HG03097 (cell line): ENCODE data around the gene AFF3.
"Not testable (repeated sequence)": the region's sequence is repeated elsewhere in the genome, so short reads cannot be mapped to it uniquely, and the experiment has no call there.

Source experiments
- ATAC-seq: cut with Tn5 transposase; IDR thresholded peaks from one replicate; pipeline ENCODE4 v1.9.1; 2021; ENCODE audit not compliant: unreplicated experiment, low FRiP score

AFF3 gene

GRCh38 chr2:99776906-99777646 is 365.3 kb downstream of the AFF3 start:
- ATAC-seq = no peak

DNA sequence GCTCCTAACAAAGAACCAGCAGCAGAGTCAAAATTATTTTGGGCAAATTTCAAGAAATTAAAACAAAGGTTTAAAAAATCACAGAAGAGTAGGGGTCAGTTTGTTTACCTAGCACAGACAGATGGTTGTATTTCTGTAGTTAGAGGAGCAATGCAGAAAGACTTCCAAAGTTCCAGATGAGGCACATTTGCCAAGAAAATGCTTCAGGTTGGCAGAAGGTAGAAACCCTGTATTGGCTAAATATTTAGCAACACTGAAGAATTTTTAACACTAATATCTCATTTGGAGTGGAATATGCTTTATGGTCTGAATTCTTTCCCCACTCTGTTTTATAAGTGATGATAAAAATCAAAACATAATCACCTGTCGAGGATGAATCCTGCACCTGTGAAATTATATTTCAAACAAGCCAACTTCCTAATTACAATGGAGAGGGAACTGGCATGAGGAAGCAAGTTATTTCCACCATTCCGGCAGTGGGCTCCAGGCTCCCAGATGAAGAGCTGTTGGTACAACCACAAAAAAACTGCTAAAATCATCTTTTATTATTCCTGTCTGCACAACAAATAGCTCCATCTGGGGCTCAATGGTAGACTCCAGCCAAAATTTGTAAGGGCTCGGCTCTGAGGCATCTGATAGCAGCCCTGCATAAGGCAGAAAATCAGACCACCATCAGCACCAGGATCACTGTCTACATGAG is 366.0 kb downstream of the AFF3 start:
- no peak for ATAC-seq

- no peak for ATAC-seq
These were observed 366.8 kb downstream of the AFF3 start for GRCh38 chr2:99775585-99775984.

DNA sequence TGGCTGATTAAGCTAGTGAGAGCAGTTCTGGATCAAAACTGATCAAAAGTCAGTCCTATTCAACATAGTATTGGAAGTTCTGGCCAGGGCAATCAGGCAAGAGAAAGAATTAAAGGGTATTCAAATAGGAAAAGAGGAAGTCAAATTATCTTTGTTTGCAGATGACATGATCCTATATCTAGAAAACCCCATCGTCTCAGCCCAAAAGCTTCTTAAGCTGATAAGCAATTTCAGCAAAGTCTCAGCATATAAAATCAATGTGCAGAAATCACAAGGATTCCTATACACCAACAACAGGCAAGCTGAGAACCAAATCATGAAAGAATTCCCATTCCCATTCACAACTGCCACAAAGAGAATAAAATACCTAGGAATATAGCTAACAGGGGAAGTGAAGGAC is 368.7 kb downstream of the AFF3 start:
- ATAC-seq = not testable (repeated sequence)

DNA sequence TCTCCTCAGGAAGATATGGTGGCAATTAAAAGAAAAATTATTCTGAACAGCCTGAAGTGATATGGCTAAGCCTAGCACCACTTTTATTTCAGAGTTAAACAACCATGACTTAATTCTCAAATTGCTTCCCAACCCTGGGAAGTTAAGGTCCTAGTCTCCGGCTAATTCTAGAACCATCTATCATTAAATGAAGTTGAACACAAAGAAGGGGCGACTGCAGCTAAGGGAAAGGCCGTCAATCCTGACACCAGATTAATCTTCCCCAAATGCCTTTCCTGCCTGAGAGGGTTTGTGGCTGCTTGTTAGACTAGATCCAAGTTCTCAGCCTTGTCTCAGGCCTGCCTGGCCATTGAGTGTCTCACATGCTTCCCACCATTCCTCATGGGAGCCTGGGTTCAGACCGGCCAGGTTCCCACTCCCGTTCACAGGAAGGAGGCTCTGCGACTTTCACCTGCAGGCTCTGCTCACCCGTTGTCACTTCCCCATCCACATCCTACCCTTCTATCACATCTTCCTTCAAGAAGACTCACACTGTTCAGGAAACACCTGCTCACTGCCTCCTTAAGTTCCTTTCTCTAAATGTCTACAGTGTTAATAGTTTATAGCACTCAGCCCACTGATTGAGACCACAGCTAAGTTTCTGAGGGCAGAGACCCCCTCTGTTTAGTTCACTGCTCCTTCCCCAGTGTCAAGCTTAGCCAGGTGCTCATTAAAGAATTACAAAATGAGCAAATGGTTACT is 369.6 kb downstream of the AFF3 start:
- ATAC-seq = no peak

- no peak for ATAC-seq
These were observed 370.6 kb downstream of the AFF3 start for GRCh38 chr2:99771681-99772333.

DNA sequence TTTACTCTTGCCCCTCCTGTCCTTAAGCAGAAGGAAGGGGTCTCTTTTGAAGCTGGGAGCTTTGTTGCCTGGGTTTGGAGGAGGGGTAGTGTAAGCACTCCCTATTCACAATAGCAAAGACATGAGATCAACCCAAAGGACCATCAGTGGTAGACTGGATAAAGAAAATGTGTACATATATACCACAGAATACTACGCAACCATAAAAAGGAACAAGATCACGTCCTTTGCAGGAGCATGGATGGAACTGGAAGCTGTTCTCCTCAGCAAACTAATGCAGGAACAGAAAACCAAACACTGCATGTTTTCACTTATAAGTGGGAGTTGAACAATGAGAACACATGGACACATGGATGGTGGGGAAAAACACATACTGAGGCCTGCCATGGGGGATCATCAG is 371.5 kb downstream of the AFF3 start:
- ATAC-seq = no peak

GRCh38 chr2:99765731-99766318 is 376.6 kb downstream of the AFF3 start:
- no peak for ATAC-seq

DNA sequence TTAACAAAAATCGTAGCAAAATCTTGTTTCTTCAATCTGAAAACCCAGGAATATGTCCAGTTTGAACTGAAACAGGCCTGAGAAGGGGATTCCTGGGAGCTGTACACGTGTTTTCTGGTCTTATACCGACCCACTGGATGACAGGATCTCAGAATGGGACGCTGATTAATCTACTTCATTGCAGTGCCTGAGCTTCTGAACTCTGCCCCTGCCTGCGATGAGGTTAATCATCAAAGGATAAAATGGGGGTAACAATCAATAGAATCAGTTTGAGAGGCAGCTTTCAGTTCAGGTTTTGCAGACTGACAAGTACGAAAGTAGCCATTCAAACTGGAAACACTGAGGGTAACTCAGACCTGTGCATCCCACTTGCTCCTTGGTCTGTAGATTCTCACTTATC is 378.6 kb downstream of the AFF3 start:
- ATAC-seq = no peak

GRCh38 chr2:99762714-99763113 is 379.7 kb downstream of the AFF3 start:
- ATAC-seq = no peak

GRCh38 chr2:99757611-99758114 is 384.7 kb downstream of the AFF3 start:
- no peak for ATAC-seq

GRCh38 chr2:99756059-99756458 is 386.3 kb downstream of the AFF3 start:
- ATAC-seq = no peak

DNA sequence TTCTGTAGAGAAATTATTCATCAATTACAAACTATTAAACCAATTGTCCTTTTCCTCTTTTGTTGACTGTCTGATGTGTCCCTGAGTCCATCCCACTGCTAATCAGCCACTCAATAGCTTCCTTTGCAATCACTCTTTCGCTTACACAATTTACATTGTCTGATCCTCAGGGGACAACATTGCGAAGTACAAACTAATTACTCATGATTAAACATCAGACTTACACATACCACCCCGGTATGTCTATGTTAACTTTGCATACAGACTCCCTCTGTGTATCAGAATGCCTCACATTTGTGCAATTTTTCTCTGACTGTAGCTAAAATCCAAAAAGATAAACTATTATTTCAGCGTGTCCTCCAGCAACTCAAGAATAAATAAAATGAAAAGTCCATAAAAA is 388.2 kb downstream of the AFF3 start:
- ATAC-seq = no peak

DNA sequence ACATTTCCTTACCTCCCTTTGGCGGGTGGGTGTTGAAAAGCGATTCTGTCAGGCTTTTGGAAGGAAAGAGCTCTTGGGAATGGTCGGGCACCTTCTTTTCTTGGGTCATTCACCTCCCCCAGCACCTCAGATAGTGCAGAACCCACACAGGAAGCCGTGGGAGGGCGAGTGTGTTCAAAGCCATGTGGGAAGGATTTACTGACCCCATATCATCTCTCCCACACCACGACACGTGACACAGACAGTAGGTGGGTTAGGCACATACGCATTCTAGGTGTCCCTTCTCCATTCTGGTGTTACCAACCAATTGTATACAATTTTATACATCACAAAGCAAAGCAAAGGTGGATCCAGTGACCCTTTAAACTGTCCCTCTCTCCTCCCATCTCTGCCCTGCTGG is 388.9 kb downstream of the AFF3 start:
- no peak for ATAC-seq

DNA sequence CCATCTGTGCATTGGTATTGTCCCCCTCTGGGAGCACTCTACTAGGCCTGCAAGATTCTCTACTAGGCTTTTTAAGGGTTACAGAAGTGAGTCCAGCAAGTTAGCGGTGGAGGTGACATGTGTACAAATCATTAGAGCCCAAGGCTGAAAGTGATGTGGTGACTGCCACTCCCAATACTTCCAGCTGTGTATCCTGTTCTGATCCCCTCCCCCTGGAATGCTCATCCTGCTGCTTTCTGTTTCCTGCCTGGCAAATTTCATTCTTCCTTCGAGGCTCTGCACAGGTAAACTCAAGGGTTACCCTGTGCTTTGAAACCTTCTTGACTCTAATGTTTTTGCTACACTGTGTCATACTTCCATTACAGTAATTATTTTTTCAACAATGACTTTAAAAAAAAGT is 394.0 kb downstream of the AFF3 start:
- ATAC-seq = no peak

DNA sequence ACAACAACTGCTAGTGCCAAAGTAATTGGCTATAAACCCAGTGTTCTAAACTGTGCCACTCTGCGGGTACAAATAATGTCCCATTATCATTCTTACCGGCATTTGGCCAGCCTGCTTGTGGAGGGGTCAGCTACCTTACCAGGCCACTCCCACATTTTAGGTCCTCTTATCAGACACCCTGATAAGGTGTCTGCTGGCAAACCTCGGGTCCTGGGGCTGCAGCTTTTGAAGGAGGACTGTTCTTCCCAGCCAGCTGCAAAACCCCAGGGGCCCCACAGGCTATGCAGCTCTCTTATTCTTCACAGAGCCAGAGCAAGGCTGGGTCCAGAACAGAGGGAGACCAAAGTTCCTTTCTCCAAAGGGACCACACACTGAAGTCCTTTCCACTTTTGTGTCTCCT is 394.5 kb downstream of the AFF3 start:
- no peak for ATAC-seq

DNA sequence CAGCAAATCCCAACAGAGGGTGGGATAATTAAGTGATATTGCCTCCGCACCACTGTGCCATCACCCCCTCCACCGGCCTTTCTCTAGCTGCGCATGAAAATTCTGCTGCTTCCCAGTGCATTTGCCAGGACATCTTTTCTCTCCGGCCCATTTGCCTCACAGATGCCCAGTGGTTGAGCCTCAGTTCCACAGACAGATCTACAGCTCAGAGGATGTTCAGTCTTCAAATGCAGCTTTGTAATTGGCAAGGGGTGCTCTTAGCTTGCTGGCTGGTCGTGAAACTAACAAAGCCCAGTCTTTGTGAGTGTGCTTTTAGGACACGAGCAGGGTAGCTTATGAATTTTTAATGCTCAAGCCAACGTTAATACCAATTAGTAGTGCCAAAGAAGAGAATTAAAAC is 399.2 kb downstream of the AFF3 start:
- ATAC-seq = no peak

DNA sequence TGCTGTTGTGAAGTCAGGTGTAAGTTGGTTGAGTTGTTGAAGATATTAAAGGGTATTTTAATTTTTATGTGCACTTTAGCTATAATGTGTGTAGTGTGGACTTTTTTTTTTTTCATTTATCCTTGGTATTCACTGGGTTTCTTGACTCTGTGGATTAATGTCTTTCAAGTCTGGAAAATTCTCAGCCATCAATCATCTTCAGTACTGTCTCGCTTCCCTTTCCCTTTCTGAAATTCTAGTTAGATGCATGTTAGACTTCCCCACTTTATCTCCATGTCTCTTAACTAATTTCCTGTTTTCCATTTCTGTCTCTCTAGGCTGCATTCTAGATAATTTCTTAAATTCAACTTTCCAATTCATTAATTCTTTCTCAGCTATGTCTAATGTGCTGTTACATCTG is 404.9 kb downstream of the AFF3 start:
- ATAC-seq = no peak

GRCh38 chr2:99735753-99736152 is 406.6 kb downstream of the AFF3 start:
- no peak for ATAC-seq

DNA sequence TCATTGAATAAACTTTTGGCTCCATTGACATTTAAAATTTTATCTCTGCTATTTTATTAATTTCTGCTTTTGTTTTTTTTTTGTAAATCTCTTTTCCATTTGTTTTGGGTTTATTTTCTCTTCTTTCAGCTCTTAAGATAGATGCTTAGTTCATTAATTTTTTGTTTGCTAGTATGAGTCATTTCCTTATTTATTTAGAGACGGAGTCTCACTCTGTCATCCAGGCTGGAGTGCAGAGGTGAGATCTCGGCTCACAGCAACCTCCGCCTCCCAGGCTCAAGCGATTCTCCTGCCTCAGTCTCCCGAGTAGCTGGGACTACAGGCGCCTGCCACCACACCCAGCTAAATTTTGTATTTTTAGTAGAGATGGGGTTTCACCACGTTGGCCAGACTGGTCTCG is 407.1 kb downstream of the AFF3 start:
- not testable (repeated sequence) for ATAC-seq

- no peak for ATAC-seq
These were observed 408.2 kb downstream of the AFF3 start for GRCh38 chr2:99734236-99734635.
